ENCODE measurements around the gene PLXNA4. TPM values are rescaled to one million over a fixed set of nuclear protein-coding genes. Genes with fewer than 3 reads are reported as not detected.

PLXNA4 gene
- polyA plus RNA-seq, 1 donor (not counting 4 experiments of a cell fraction or from before 2014, with no cell fraction given) = 0.01 TPM

DNA sequence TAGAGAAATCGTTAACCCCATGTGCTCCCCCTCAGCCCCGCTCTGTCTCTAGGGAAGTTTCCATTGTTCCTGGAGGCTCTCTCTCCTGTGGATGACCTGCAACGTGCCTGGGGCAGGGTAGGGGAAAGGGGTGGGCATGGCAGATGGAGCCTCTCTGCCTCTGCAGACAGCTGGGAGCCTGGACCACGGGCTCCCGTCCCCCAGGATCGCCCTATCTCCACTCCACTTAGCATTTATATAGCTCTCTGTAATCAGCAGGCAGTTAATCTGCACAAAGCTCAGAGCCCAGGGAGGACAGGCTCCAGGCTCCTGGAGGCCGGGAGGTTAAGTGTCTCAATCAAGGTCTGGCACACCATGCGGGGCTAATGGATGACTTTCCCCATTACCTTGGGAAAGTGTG lies 369.7 kb downstream of the PLXNA4 start:
- Histone ChIP-seq H3K27ac (ENCODE audit: control insufficient read depth, insufficient read depth, low read length) (no peak overlapping the region), H3K9me3 (ENCODE audit: control insufficient read depth, low read depth, low read length) (no peaks in the 10 kb centered on the region), H3K4me1 (ENCODE audit: control insufficient read depth, extremely low read depth, insufficient read depth, low read length) (no peaks in the 10 kb centered on the region), H3K9ac (ENCODE audit: control insufficient read depth, extremely low read depth, insufficient read depth, low read length) (no peak overlapping the region), H3K9me1 (ENCODE audit: control insufficient read depth, extremely low read depth, insufficient read depth, low read length) (no peaks in the 10 kb centered on the region), H2AFZ (ENCODE audit: control insufficient read depth, low read length) (no peak overlapping the region), H3K79me2 (ENCODE audit: control insufficient read depth, insufficient read depth, low read length) (no peaks in the 10 kb centered on the region), H3K36me3 (ENCODE audit: control insufficient read depth in 2 of 2, extremely low read depth in 1 of 2, insufficient read depth in 2 of 2, low read length in 2 of 2) (no peaks in the 10 kb centered on the region), H3K27me3 (ENCODE audit: control insufficient read depth, extremely low read depth, insufficient read depth, low read length) (no peaks in the 10 kb centered on the region), H3K4me3 (ENCODE audit: control insufficient read depth in 2 of 3, extremely low read depth in 1 of 3, insufficient read depth in 2 of 3, low read depth in 1 of 3, low read length in 3 of 3) (no peak overlapping the region), H3K4me2 (ENCODE audit: control insufficient read depth, extremely low read depth, insufficient read depth, low read depth, low read length) (no peak overlapping the region), H4K20me1 (ENCODE audit: control insufficient read depth, extremely low read depth, insufficient read depth, low read length) (no peaks in the 10 kb centered on the region)
- TF ChIP-seq, protein P1, sequence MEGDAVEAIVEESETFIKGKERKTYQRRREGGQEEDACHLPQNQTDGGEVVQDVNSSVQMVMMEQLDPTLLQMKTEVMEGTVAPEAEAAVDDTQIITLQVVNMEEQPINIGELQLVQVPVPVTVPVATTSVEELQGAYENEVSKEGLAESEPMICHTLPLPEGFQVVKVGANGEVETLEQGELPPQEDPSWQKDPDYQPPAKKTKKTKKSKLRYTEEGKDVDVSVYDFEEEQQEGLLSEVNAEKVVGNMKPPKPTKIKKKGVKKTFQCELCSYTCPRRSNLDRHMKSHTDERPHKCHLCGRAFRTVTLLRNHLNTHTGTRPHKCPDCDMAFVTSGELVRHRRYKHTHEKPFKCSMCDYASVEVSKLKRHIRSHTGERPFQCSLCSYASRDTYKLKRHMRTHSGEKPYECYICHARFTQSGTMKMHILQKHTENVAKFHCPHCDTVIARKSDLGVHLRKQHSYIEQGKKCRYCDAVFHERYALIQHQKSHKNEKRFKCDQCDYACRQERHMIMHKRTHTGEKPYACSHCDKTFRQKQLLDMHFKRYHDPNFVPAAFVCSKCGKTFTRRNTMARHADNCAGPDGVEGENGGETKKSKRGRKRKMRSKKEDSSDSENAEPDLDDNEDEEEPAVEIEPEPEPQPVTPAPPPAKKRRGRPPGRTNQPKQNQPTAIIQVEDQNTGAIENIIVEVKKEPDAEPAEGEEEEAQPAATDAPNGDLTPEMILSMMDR (optimal IDR thresholded peaks at IDR 0.05 in 1 of 3, IDR thresholded peaks at IDR 0.05 in 1 of 3, conservative IDR thresholded peaks at IDR 0.05 in 1 of 3; ENCODE audit: extremely low read depth in 1 of 3, insufficient read depth in 2 of 3, low read length in 3 of 3) = no peak
- TF ChIP-seq EZH2 (IDR thresholded peaks at IDR 0.05; ENCODE audit: low read length) = no peak
- DNase-seq (ENCODE audit: low read depth, low spot score) = no peak
- dilution Hi-C loops (cut with MboI; ENCODE audit: extremely low pct_ligation_motif_present, low sequenced_read_pairs) = no loop called here
- FAIRE-seq = no peak

DNA sequence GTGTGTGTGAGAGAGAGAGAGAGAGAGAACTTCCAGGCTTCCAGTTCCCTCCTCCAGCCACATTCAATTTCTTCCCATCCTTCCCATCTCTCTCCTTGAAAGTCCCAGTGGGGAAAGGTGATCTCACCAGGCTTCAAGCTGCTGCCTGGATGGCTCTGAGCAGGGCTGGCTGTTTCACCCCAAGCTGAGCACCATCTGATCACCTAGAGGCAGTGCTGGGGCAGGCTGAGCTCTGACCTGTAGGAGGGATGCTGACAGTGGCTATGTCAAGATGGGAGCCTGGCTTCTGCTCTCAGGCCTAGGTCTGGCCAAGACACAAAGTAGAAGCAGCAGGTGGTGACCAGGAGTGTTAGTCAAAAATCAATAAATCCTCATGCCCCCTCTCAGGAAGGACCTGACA lies 370.8 kb downstream of the PLXNA4 start:
- Histone ChIP-seq H3K4me2 (ENCODE audit: control insufficient read depth, extremely low read depth, insufficient read depth, low read depth, low read length) (no peak overlapping the region), H3K27me3 (ENCODE audit: control insufficient read depth, extremely low read depth, insufficient read depth, low read length) (no peaks in the 10 kb centered on the region), H3K27ac (ENCODE audit: control insufficient read depth, insufficient read depth, low read length) (no peak overlapping the region), H3K9me1 (ENCODE audit: control insufficient read depth, extremely low read depth, insufficient read depth, low read length) (no peaks in the 10 kb centered on the region), H3K9me3 (ENCODE audit: control insufficient read depth, low read depth, low read length) (no peaks in the 10 kb centered on the region), H4K20me1 (ENCODE audit: control insufficient read depth, extremely low read depth, insufficient read depth, low read length) (no peaks in the 10 kb centered on the region), H3K4me3 (ENCODE audit: control insufficient read depth in 2 of 3, extremely low read depth in 1 of 3, insufficient read depth in 2 of 3, low read depth in 1 of 3, low read length in 3 of 3) (no peak overlapping the region), H3K9ac (ENCODE audit: control insufficient read depth, extremely low read depth, insufficient read depth, low read length) (no peak overlapping the region), H2AFZ (ENCODE audit: control insufficient read depth, low read length) (no peak overlapping the region), H3K4me1 (ENCODE audit: control insufficient read depth, extremely low read depth, insufficient read depth, low read length) (no peaks in the 10 kb centered on the region), H3K79me2 (ENCODE audit: control insufficient read depth, insufficient read depth, low read length) (no peaks in the 10 kb centered on the region), H3K36me3 (ENCODE audit: control insufficient read depth in 2 of 2, extremely low read depth in 1 of 2, insufficient read depth in 2 of 2, low read length in 2 of 2) (no peaks in the 10 kb centered on the region)
- DNase-seq (ENCODE audit: low read depth, low spot score) (no peak), FAIRE-seq (no peak)
- dilution Hi-C loops (cut with MboI; ENCODE audit: extremely low pct_ligation_motif_present, low sequenced_read_pairs) = no loop called here
- TF ChIP-seq EZH2 (IDR thresholded peaks at IDR 0.05; ENCODE audit: low read length) = no peak
- TF ChIP-seq, protein P1 (optimal IDR thresholded peaks at IDR 0.05 in 1 of 3, IDR thresholded peaks at IDR 0.05 in 1 of 3, conservative IDR thresholded peaks at IDR 0.05 in 1 of 3; ENCODE audit: extremely low read depth in 1 of 3, insufficient read depth in 2 of 3, low read length in 3 of 3) = no peak

All from keratinocyte (primary cell).